HEK293 (cell line): Measurements from ENCODE around the gene PCDH9.

Experiments used
- CTCF ChIP-seq: fragments of 450-650 bp; formaldehyde crosslinking; IDR thresholded peaks from 2 replicates; pipeline ENCODE4 v1.5.1; 2016; ENCODE audit warnings: missing biosample characterization, missing genetic modification characterization
- HOXC10 ChIP-seq: sonication (generic); formaldehyde crosslinking; IDR thresholded peaks from 2 replicates; pipeline ENCODE4 v1.8.1; 2023; ENCODE audit warnings: mild to moderate bottlenecking, missing genetic modification reagents
- MYNN ChIP-seq: fragments of 450-650 bp; formaldehyde crosslinking; IDR thresholded peaks from 2 replicates; pipeline ENCODE4 v1.5.1; 2016; ENCODE audit warnings: missing biosample characterization, missing genetic modification characterization, borderline replicate concordance
- MZF1 ChIP-seq: fragments of 450-650 bp; formaldehyde crosslinking; IDR thresholded peaks from 2 replicates; pipeline ENCODE4 v1.5.1; 2017; ENCODE audit warnings: missing biosample characterization, missing genetic modification characterization, borderline replicate concordance
- PRDM10 ChIP-seq: fragments of 450-650 bp; formaldehyde crosslinking; IDR thresholded peaks from 2 replicates; pipeline ENCODE4 v1.5.1; 2016; ENCODE audit warnings: missing biosample characterization, missing genetic modification characterization
- REST ChIP-seq: fragments of 450-650 bp; formaldehyde crosslinking; IDR thresholded peaks from 2 replicates; pipeline ENCODE4 v1.5.1; 2016; ENCODE audit warnings: missing biosample characterization, missing genetic modification characterization
- TCF7L2 ChIP-seq: IDR thresholded peaks from 2 replicates; pipeline ENCODE4 v1.6.1; 2011; ENCODE audit warnings: low read depth, mild to moderate bottlenecking, inconsistent platforms, low read length, moderate library complexity, borderline replicate concordance
- ZBTB11 ChIP-seq: fragments of 450-650 bp; formaldehyde crosslinking; conservative IDR thresholded peaks from 2 replicates; pipeline ENCODE4 v1.5.1; 2016; ENCODE audit warnings: low read depth, missing biosample characterization, missing genetic modification characterization
- ZNF132 ChIP-seq: fragments of 450-650 bp; formaldehyde crosslinking; IDR thresholded peaks from 2 replicates; pipeline ENCODE4 v1.5.1; 2017; ENCODE audit warnings: missing biosample characterization, missing genetic modification characterization, borderline replicate concordance
- ZNF19 ChIP-seq: fragments of 450-650 bp; formaldehyde crosslinking; IDR thresholded peaks from 2 replicates; pipeline ENCODE4; 2016; ENCODE audit warnings: missing biosample characterization, missing genetic modification characterization, low read depth
- ZNF274 ChIP-seq, 2 experiments: fragments of 200-500 bp in 1 of 2; fragments of 450-650 bp in 1 of 2; sonication (Bioruptor generic) in 1 of 2; formaldehyde crosslinking in 1 of 2; IDR thresholded peaks; 2 replicates each; pipeline versions ENCODE4 v1.5.1 to v1.6.1; 2014 to 2016; ENCODE audit warnings: borderline replicate concordance in 1 of 2, inconsistent platforms in 1 of 2, low read length in 1 of 2, missing biosample characterization in 1 of 2, missing genetic modification characterization in 1 of 2
- ZNF654 ChIP-seq: fragments of 450-650 bp; formaldehyde crosslinking; IDR thresholded peaks from 2 replicates; pipeline ENCODE4 v1.5.1; 2016; ENCODE audit warnings: low read depth, missing biosample characterization, missing genetic modification characterization

- TF ChIP-seq MYNN (tag by site-specific recombination): no peak
- no peak for TF ChIP-seq ZNF274 (IDR thresholded peaks at IDR 0.05; ENCODE audit: low read length)
- TF ChIP-seq ZNF274 (tag by site-specific recombination; IDR thresholded peaks at IDR 0.05; ENCODE audit: borderline replicate concordance): no peak
- TF ChIP-seq MZF1: no peak
- TF ChIP-seq HOXC10 (CRISPR knock-in tag): no peak
- TF ChIP-seq CTCF (tag by site-specific recombination): no peak
- no peak for TF ChIP-seq REST
- TF ChIP-seq ZBTB11 (tag by site-specific recombination): no peak
- TF ChIP-seq ZNF654 (tag by site-specific recombination): no peak
- TF ChIP-seq TCF7L2: no peak
- no peak for TF ChIP-seq PRDM10 (tag by site-specific recombination)
- no peak for TF ChIP-seq ZNF132 (tag by site-specific recombination)
- TF ChIP-seq ZNF19 (tag by site-specific recombination): no peak
Observed at GRCh38 chr13:66693656-66694055, 536.5 kb downstream of the PCDH9 start.
